DMS114 treated with DMSO at 0.1 percent for 48 hours (cell line): ENCODE data around the gene ZNF689.
"Not testable (repeated sequence)": the region's sequence is repeated elsewhere in the genome, so short reads cannot be mapped to it uniquely, and the experiment has no call there.

Source experiments
- DNase-seq: peaks from one replicate; lab custom pipeline; 2025; ENCODE audit not compliant: unreplicated experiment; lab: John Stamatoyannopoulos, UW

Gene ZNF689

GRCh38 chr16:30637139-30637538 lies 26.9 kb upstream of the ZNF689 start:
- not testable (repeated sequence) for DNase-seq

- no peak for DNase-seq
Observed at GRCh38 chr16:30636599-30636998, 26.4 kb upstream of the ZNF689 start.

GRCh38 chr16:30633526-30633925 lies 23.3 kb upstream of the ZNF689 start:
- no peak for DNase-seq

GRCh38 chr16:30632454-30632853 lies 22.3 kb upstream of the ZNF689 start:
- DNase-seq: not testable (repeated sequence)

GRCh38 chr16:30628628-30629540 lies 18.7 kb upstream of the ZNF689 start:
- peak; percentile 46 for DNase-seq

GRCh38 chr16:30626236-30626635 lies 16.0 kb upstream of the ZNF689 start:
- DNase-seq: no peak

GRCh38 chr16:30623536-30624283 lies 13.5 kb upstream of the ZNF689 start:
- DNase-seq: no peak

- no peak for DNase-seq
Observed at GRCh38 chr16:30622455-30623032, 12.4 kb upstream of the ZNF689 start.

- no peak for DNase-seq
Observed at GRCh38 chr16:30621765-30622164, 11.6 kb upstream of the ZNF689 start.

- no peak for DNase-seq
Observed at GRCh38 chr16:30620169-30620568, 10.0 kb upstream of the ZNF689 start.

GRCh38 chr16:30619638-30620037 lies 9.4 kb upstream of the ZNF689 start:
- no peak for DNase-seq

GRCh38 chr16:30619202-30619601 lies 9.0 kb upstream of the ZNF689 start:
- no peak for DNase-seq

GRCh38 chr16:30615358-30616091 lies 5.3 kb upstream of the ZNF689 start:
- no peak for DNase-seq

- no peak for DNase-seq
Observed at GRCh38 chr16:30609002-30609925, 925 bp downstream of the ZNF689 start.

GRCh38 chr16:30606004-30606403 lies 4.2 kb downstream of the ZNF689 start:
- DNase-seq: no peak

- no peak for DNase-seq
Observed at GRCh38 chr16:30605158-30605557, 5.0 kb downstream of the ZNF689 start.

GRCh38 chr16:30604316-30604947 lies 5.8 kb downstream of the ZNF689 start:
- DNase-seq: no peak

- no peak for DNase-seq
Observed at GRCh38 chr16:30603945-30604315, 6.3 kb downstream of the ZNF689 start.

- DNase-seq: no peak
Observed at GRCh38 chr16:30602616-30603277, 7.4 kb downstream of the ZNF689 start.
